SU-DHL-6 (cell line): ENCODE data around the gene CCDC80.

Experiments used
- EZH2phosphoT487 ChIP-seq: fragments of 200-600 bp; sonication (generic), shearing (Covaris generic); conservative IDR thresholded peaks from 2 replicates; pipeline ENCODE4 v1.6.1; 2018; ENCODE audit warnings: mild to moderate bottlenecking, antibody characterized with exemption, low read length, moderate library complexity, mixed read lengths
- TF ChIP-seq, protein P1 (sequence below): fragments of 200-600 bp; sonication (generic); IDR thresholded peaks from one replicate; pipeline ENCODE4 v1.5.1; 2017; ENCODE audit warnings: antibody characterized with exemption, mild to moderate bottlenecking, low read length, moderate library complexity; ENCODE audit not compliant: insufficient read depth, poor library complexity, severe bottlenecking

GRCh38 chr3:112651516-112651915, 10.6 kb upstream of the CCDC80 start:
- TF ChIP-seq, protein P1, sequence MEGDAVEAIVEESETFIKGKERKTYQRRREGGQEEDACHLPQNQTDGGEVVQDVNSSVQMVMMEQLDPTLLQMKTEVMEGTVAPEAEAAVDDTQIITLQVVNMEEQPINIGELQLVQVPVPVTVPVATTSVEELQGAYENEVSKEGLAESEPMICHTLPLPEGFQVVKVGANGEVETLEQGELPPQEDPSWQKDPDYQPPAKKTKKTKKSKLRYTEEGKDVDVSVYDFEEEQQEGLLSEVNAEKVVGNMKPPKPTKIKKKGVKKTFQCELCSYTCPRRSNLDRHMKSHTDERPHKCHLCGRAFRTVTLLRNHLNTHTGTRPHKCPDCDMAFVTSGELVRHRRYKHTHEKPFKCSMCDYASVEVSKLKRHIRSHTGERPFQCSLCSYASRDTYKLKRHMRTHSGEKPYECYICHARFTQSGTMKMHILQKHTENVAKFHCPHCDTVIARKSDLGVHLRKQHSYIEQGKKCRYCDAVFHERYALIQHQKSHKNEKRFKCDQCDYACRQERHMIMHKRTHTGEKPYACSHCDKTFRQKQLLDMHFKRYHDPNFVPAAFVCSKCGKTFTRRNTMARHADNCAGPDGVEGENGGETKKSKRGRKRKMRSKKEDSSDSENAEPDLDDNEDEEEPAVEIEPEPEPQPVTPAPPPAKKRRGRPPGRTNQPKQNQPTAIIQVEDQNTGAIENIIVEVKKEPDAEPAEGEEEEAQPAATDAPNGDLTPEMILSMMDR, result no peak
- no peak for TF ChIP-seq EZH2phosphoT487
